Omental fat pad (tissue), 4 donors: ENCODE data around the gene CPZ. TPM values are rescaled to one million over a fixed set of nuclear protein-coding genes. Genes with fewer than 3 reads are reported as not detected.

ENCODE experiments used
- ATAC-seq: fragments of 150-250 bp; one replicate; pipeline ENCODE4 v1.9.1; 2016; ENCODE audit warnings: mild to moderate bottlenecking, moderate library complexity; ENCODE audit not compliant: low FRiP score
- DNase-seq: peaks from one replicate; pipeline ENCODE4 v3.0.0-alpha.2; 2019; ENCODE audit warnings: low spot score
- total RNA-seq, 4 donors: library from RNA; depleted of rRNA; stranded (reverse); fragments of >200 nt; gene quantifications; one replicate each; pipeline ENCODE4 v1.1.0, GENCODE V29; 2016
- TF ChIP-seq, protein P1 (sequence below), 3 donors: fragments of 450-650 bp; IDR thresholded peaks; one replicate each; pipeline ENCODE4 v1.5.1; 2016 to 2017; ENCODE audit warnings: antibody characterized with exemption in 3 of 3, mild to moderate bottlenecking in 3 of 3, moderate library complexity in 2 of 3

The CPZ gene
- total RNA-seq, 4 donors from 2014 or later: 0.32 to 14.2 (median 8.4) TPM

DNA sequence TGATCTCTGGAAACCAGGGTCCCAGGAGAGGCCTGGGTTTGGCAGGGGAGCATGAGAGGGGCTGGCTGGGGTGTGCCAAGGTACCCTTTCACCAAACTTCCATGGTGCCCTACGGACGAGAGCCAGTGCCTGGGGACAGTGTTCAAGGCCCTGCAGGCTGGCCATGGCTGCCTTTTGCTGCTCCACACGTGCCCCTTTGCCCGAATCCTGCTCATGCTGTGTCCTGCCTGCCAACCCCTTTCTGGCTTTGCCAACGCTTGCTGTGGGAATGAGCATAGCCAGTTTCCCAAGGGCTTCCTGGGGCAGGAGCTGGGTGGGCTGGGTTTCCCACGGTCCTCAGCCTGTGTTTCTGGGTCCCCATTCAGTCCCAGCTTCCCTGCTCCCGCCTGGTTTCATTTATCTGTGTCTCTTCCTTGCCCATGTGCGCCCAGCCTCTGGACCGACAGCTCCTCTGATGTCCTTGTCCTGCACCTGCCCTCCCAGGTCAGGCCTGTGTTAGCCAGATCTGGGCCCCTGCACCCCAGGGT lies 17.3 kb downstream of the CPZ start:
- ATAC-seq: no peak
- no peak for DNase-seq
- TF ChIP-seq, protein P1, sequence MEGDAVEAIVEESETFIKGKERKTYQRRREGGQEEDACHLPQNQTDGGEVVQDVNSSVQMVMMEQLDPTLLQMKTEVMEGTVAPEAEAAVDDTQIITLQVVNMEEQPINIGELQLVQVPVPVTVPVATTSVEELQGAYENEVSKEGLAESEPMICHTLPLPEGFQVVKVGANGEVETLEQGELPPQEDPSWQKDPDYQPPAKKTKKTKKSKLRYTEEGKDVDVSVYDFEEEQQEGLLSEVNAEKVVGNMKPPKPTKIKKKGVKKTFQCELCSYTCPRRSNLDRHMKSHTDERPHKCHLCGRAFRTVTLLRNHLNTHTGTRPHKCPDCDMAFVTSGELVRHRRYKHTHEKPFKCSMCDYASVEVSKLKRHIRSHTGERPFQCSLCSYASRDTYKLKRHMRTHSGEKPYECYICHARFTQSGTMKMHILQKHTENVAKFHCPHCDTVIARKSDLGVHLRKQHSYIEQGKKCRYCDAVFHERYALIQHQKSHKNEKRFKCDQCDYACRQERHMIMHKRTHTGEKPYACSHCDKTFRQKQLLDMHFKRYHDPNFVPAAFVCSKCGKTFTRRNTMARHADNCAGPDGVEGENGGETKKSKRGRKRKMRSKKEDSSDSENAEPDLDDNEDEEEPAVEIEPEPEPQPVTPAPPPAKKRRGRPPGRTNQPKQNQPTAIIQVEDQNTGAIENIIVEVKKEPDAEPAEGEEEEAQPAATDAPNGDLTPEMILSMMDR (IDR thresholded peaks at IDR 0.05): no peak

DNA sequence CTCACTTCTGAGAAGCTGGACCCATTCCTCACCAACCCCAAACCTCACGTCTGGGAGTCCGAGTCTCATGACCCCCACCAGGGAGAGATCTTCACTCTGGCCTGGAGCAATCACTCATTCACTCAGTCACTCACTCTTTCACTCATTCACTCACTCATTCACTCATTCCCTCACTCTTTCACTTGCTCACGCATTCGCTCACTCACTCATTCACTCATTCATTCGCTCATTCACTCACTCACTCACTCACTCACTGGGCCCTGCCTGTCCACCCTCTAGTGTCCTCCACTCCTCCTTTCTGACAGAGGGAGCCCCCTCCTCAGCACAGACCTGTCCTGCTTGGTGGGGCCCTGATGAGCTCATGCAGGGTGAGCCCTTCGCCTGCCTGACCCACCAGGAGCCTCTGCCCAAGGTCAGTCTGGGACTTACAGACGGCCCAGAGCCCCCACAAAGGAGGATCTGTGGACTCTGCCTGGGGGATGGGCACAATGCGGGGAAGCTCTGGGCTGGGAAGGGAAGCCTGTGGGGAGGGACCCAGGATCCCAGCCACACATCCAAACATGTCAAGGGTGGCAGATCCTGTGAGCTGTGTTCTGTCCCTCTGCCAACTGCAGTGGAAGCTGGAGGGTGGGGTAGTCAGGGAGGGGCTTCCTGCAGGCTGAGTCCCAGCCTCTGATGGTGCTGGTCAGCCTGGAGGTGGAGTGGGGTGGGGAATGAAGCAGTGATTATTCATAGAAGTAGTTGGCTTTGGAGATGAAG lies 18.5 kb downstream of the CPZ start:
- no peak for ATAC-seq

DNA sequence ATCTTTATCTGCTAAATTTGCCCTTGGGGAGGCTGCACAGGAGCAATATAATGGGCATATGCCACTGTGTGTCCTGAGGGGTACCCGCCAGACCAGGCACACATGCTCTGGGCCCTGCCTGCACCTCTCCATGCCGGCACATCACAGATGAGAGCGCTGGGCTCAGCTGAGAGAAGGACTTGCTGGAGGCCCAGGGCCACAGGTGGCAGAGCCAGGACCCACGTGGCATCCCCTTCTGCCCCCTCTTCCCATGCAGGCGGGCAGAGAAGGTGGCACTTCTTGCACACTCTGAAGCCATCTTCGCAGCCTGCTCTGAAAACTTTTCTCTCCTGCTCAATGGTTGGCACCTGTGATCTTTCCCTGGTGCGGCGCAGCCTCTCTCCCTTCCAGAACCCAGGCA lies 20.1 kb downstream of the CPZ start:
- ATAC-seq (no peak), DNase-seq (no peak)
- TF ChIP-seq, protein P1 (IDR thresholded peaks at IDR 0.05): no peak

More for the DNA sequence above, 18.5 kb downstream of the CPZ start:
- no peak for DNase-seq
- TF ChIP-seq, protein P1 (IDR thresholded peaks at IDR 0.05): no peak

DNA sequence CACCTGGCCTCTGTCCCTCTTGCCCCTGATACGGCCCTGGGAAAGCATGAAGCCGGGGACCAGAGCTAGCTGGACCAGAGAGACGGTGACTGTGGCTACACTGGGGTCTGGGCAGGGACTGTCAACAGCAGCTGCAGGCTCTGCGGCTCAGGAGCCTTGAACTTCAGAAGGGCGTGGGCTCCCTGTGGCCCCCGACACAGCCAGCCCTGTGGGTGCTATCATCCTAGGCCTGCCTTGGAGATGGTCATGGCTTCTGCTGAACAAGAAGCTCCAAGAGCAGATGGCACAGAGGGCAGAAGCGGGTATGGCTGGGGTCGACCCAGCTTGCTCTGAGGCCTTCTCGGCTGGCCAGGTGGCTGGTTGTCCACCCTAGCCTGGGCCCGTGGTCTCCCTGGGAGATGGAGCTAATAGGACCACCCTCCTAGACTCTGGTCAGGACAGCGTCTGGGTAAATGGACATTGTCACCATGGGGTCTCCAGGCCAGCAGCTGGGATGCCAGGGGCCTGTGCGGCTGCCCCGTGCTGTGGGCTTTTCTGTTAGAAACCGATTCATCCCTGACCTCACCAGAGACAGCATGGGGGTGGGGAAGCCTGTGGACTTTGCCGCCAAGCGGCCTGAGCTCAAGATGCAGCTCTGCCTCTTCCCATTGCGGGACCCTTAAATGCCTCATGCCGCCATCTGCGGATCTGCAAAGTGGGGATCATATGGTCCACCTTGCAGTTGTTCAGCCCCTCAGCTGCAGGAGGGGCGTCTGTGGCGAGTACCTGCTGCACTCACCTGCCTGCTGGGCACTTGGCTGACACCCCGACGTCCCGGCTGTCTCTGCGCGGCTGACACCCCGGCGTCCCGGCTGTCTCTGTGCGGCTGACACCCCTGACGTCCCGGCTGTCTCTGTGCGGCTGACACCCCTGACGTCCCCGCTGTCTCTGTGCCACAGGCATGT lies 21.1 kb downstream of the CPZ start:
- ATAC-seq (no peak), DNase-seq (no peak)
- TF ChIP-seq, protein P1 (IDR thresholded peaks at IDR 0.05): no peak

DNA sequence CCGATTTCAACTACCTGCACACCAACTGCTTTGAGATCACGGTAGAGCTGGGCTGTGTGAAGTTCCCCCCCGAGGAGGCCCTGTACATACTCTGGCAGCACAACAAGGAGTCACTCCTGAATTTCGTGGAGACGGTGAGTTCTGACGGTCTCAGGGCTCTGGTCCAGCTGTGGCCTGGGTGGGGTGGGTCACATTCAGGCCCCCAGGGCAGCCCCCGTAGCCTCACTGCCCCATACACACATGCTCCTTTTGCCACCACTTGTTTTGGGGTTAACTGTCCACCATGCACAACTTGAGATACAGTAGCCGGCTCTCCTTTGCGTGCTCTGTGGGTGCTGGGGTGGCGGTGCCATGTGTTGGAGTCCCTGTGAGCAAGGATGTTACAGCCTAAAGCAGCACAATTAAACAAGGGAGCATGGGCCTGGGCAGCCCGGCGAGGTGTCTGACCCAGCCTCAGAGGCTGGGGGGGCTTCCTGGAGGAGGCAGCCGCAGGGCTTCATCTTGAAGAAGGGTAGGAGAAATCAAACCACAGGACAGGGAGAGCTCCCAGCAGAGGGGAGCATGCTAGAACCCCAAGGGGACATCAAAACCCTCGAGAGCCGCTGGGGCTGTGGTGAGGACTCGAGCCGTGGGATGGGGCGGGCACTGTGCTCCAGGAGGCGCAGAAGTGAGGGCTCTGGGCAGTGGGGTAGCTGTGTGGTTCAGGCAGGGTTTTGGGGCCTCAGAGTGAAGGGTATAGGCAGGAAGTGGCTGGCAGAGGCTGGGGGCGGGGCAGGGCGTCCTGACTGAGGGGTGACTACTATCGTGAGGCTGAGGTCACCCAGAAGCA lies 22.0 kb downstream of the CPZ start:
- DNase-seq (no peak), ATAC-seq (no peak)
- TF ChIP-seq, protein P1 (IDR thresholded peaks at IDR 0.05): no peak

- DNase-seq (no peak), ATAC-seq (no peak)
- TF ChIP-seq, protein P1 (IDR thresholded peaks at IDR 0.05): no peak
Measured at GRCh38 chr4:8615366-8615765, 22.8 kb downstream of the CPZ start.
